HG03571 (cell line): ENCODE data around the gene SMOC2.

Experiments used
- ATAC-seq: cut with Tn5 transposase; IDR thresholded peaks from one replicate; pipeline ENCODE4 v1.9.1; 2021; ENCODE audit not compliant: unreplicated experiment

SMOC2 gene

DNA sequence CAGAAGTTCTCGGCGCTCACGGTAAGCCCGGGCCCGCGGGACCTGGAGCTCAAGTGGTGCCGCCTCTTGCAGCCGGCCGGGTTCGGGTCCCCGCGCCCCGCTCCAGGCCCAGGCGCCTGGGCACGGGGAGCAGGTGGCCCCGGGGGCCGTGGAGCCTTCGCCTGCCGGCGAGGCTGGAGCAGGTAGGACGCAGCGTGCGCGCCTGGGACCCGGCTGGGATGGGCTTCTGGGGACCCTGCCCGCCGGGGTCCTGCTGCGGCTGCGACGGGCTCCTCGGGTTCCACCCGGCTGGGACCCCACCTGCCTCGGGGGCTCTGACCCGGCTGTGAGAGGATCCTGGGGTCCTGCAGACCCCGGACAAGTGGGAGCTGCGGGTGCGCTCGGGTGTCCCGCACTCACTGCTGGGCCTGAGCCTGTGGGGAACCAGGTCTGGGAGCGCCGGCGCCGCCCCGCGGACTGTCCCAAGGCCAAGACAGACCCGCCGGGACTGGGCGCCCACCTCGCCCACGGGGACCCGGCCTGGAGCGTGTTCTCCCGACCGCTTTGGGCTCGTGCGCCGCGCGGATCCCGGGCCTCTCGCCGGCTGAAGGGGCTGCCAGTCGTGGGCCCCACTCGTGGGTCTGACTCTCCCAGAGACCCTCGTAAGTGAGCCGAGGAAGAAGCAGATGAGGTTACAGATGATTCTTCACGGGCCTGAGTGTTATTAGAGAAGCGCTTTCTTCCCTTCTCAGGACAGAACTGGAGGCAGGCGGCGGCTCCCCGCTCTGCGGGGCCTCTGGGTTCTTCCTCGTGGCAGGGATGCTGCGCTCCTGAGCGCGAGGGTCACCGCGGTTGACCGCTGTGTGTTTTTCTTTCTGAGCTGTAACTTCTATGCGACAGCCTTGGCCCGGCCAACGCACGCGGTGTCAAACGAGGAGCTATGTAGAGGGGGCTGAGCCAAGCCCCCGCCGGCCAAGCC lies 729 bp downstream of the SMOC2 start:
- no peak for ATAC-seq

DNA sequence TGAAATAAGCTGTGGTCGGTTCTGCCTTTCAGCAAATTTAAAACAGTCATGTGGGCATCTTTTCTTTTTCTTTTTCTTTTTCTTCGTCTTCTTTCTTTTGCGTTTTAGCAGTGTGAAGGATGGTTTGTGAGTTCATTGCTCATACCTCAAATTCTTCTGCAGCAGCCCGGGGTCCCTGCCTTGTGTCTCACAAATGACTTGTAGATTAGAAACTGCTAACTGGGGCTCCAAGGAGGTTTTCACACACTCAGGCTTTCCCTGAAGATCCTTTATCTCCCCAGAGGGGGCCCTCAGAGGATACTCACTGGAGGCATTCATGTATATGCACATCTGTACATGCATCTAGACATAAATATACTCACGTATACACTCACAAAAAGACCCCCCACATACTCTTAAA lies 1.7 kb downstream of the SMOC2 start:
- no peak for ATAC-seq

DNA sequence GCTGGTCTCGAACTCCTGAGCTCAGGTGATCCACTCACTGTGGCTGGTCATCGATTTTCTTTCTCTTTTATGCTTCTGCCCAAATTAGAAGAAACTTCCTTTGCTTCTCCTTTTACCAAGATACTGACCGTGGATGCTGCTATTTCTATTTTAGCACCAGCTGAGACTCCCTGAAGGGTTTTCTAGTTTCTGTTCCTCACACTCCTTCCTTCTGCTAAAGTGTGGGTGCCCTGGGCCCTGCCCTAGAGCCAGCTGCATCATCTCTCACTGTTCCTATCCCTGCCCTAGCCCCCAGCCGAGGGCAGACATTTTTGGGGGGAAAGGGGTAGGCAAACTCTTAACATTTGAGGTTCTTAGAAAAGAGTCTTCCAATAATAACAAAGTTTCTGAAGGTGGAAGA lies 6.3 kb downstream of the SMOC2 start:
- ATAC-seq = no peak

DNA sequence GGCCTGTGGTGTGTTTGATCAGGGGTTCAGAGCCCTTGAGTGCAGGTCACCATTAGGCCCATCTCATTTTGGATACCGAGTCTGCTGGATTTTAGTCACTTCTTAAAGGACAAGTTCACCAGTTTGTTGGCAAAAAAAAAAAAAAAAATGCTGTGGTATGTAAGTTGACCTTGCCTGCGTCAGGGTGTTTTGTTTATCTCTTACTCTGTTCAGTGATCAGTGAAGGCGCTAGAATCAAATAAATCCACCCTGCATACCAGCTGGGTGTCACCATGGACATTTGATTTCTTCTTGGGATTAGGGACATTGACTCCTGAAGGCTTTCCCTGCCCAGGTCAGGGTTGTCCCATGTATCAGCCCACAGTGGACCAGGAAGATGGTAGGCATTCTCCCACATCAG lies 6.7 kb downstream of the SMOC2 start:
- no peak for ATAC-seq

DNA sequence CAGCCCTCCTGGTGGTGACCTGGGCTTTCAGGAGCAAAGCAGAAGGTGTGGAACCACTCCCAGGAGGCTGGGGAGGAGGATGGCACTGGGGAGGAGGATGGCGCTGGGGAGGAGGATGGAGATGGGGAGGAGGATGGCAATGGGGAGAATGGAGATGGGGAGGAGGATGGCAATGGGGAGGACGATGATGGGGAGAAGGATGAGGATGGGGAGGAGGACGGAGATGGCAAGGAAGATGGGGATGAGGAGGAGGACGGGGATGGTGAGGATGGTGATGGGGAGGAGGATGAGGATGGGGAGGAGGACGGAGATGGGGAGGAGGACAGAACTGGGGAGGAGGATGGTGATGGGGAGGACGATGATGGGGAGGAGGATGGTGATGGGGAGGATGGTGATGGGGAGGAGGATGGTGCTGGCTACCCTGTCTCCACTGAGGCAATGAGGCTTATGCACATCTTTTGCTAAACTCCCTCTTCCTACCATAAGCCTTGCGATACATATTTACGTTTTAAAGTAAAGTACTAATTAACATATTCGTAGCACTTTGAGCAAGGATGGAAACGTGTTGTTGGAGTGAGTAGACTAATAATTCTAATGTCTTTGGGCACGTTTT lies 7.4 kb downstream of the SMOC2 start:
- ATAC-seq = no peak

DNA sequence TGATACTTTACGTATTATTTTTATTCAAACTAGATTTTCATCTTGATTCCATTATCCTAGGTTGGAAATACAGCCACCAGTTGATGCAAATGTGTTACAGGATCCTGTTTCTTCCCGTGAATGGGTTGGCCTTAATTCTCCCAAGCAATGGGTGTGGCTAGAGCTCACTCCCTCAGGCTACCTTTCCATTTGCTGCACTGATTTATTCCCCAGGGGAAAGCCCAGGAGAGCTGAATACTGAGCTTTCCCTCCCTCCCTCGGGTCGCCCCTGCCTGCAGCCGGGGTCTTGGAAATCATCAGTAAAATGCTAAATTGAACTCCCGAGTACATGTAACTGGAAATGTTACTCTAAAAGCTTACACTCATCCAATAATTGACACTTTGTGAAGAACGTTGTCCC lies 9.9 kb downstream of the SMOC2 start:
- ATAC-seq = no peak

DNA sequence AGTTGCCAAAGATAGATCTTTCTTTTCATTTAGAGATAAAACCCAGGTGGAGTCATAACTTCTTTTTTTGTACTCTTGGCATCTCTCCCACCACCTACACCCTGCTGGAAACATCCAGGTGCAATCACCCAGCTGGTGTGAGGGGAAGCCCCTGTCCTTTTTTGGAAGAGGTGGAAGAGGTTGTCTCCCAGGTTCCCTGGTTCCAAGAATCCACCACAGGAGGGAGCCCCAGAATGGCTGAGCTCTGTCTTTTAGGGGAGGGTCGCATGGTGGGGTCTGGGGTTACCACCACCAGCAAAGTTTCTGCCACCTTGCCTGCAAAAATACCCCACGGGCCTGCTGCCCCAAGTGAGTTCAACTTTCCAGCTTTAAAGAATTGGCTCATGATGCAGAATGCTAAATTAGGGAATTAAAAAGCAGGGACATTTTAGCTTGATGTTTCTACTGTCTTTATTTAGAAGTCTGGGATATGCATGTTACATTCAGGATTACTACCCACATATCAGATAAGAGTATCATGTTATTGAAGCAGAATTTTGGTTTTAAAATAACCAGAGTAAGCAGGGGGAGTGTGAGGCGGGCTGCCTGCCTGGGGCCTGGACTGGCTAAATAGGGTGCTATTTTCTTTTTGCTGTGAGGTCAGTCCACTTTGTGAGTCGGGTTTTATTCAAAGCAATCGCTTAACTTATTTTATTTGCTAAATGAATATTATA lies 11.0 kb downstream of the SMOC2 start:
- ATAC-seq = no peak

DNA sequence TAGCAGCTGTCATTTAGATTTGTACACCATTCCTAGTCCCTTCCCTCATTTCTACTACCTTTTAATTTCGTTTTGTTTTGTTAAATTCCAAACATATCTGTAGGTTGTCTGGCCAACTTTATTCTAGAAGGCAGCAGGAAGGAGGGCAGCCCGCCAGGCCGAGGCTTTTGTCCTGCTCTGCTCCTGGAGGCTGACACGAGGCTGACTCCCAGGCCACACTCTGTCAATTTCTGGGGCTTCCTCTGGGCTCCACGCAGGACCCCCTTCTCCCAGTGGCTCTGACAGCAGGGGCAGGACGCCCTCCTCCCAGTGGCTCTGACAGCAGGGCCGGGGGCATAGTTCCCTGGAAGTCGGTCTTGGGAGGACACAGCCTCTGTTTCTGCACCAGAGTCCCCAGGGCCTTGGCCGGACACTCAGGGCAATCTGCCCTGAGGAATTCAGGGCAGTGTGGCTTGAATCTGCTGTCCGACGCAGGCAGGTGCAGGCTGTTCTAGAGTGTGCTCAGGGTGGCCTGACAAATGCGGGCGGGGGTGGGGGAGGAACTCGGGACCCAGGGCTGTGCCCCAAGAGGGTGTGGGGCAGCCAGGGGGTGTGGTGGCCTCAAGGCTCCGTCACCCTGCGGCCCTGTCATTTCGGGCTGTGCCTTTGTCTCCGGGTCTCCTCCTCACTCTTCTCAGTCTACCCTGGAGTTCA lies 11.8 kb downstream of the SMOC2 start:
- ATAC-seq = no peak

DNA sequence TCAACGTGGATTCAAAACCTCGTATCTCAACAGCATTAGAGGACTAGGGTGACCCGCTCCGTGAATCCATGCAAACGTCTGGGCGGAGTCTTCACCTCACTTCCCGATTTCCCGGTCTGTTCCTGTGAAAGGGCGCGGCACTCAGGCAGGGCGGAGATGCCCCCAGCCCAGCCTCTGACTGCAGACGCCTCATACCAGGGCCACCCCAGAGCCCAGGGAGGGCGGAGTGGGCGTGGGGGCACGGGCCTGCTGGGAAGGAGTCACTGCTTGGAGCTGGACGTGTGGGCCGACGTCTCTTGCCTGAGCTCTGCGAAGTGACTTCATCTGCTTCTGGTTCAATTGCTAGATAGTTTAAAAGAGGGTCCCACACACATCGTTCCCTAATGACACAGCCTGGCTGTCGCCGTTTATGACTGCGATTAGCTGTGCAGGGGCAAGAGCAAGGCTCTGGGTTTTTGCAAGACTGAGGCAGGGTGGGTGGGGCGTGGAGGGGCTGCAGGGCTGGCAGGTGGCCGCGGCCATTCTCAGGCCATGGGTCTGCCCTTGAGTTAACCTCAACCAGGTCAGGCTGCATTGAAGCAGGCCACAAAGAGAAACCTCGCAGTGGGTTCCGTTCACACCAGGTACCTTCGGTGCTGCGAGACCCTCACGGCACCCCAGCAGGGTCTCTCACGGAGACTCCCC lies 15.0 kb downstream of the SMOC2 start:
- ATAC-seq = no peak

DNA sequence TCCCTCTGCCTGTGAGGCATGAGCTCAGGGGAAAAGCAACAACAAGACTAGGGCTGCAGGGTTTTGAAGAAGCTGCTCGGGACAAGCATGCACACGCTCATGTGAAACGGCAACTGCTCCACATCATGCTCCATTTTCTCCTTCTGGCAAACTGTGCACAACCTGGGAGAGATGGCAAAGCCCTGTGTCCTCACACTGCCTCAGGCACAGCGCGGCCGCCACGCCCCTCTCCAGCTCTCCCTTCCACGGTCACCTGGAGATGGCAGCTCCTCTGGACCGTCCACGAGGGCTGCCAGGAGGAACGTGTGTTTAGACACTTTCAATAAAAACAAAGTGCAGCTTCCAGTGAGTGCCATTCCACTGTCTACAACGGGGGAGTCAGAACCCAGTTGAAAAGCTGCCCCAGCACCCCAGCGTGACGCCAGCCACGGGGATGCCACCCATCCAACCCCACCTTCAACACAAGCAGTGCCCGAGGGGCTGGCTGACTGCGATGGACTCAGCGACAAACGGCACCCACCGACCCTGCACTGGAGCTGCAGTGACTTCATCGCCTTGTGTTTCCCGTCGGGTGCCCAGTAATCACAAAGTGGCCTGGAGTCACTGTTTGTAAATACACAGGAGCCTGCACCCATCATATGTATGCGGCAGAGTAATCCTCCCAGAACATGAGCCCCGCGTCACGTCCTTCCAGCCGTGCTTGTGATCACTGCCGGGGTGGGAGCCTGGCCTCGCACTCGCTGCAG lies 16.1 kb downstream of the SMOC2 start:
- no peak for ATAC-seq

DNA sequence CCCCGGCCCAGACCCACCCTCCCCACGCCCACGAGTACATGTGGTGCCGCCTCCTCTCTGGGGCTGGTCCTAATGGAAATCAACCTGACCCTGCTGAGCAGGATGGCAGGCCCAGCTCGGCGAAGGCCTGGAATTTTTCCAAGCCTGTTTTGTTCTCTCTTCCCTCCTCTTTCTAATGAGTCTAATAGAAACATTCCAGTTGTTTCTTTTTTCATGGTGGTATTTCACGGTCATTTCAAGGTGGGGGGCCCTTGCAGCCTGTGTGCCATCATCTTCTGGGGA lies 16.6 kb downstream of the SMOC2 start:
- no peak for ATAC-seq

DNA sequence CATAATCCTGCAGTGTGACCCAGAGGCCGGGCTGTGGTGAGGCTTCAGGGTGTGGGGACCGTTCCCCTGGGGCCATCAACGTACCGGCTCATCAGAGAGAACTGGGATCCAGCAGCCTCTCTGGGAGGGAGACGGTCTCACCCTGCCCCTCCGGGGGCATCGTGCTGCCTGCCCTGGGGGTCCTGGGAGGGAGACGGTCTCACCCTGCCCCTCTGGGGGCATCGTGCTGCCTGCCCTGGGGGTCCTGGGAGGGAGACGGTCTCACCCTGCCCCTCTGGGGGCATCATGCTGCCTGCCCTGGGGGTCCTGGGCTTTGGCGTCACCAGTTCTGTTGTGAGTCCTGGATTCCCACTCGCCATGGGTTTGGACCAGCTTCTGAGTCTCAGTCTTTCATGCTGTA lies 17.1 kb downstream of the SMOC2 start:
- ATAC-seq = no peak

DNA sequence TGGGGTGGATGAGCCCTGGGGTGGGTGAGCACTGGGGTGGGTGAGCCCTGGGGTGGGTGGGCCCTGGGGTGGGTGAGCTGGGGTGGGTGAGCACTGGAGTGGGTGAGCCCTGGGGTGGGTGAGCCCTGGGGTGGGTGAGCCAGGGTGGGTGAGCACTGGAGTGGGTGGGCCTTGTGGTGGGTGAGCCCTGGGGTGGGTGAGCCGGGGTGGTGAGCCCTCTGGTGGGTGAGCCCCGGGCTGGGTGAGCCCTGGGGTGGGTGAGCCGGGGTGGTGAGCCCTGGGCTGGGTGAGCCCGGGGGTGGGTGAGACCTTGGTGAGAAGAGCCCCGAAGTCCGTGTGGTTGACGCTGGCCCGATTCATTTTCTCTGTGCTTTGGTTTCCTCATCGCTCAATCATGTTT lies 18.6 kb downstream of the SMOC2 start:
- ATAC-seq = no peak

DNA sequence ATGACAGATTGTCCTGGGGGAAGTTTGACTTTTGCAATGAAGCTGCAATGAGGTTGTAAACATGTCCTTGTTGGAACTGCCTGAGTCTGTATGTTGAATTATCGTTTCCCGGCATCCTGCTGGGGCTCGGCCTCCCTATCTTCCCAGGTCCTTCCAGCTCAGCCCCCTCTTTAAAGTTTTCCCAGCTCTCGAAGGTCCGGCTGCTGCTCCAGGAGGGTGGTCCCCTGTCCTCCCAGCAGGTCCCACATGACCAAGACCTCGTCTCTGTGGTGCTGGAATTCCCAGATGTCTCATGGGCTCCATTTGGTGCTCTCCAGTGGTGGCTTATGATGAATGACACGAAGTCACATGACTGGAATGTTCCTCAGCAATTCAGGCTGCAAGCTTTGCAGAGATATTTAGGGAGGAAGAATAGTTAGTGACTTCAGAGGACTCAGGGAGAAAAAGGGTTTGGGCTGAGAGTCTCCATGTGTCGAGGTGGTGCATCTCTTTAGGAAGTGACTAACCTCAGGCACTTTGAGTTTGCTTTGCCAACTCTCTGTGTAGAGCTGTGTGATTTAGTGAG lies 21.4 kb downstream of the SMOC2 start:
- ATAC-seq = no peak

DNA sequence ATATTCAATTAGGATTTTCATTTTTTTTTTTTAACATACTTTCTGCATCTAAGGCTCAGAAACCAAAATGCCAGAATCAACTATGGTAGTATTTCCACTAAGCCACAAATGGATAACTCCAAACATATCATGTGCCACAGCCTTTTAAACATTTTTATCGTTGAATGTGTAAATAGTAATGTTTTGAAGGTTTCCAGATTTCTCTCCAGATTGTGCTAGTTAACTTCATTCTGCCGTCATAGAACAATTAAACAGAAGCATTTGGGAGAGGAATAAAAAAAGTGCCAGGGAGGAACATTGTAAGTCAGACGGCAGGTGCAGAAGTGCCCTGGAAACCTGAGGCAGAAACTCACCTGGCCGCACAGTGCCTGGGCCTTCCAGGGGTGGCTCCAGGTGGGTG lies 23.6 kb downstream of the SMOC2 start:
- no peak for ATAC-seq

DNA sequence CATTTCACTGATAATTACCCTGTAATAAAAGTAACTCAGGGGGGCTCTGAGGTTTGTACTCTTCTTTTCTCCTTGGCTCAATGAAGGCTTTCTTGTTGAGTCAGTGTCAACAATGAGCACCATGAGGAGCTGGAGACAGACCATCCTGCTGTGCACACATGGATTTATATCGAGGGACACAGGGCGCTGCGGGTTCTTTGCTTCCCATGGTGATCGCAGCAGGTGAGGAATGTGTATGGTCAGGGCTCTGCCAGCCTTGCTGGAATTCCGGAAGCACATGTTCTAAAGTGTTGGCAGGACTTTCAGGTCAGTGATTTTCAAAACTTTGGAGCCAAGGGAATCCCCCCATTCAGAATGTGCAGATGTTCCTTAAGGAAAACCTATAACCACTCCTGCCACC lies 27.1 kb downstream of the SMOC2 start:
- no peak for ATAC-seq

DNA sequence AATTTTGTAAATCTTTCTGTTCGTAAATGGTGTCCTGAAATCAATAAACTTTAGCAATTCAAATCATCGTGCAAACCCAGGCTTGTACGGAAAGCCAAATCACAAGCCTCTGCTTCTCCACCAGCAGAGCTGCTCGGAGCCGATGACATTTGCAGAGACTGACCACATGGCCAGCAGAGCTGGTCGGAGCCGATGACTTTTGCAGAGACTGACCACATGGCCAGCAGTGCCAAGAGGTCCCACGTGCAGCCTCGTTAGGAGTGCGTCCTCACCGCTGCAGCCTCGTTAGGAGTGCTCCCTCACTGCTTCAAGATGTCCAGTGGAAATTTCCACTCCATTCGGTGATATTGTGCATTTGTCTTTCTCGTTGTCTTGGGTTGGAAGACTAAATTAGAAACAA lies 28.5 kb downstream of the SMOC2 start:
- ATAC-seq = no peak

DNA sequence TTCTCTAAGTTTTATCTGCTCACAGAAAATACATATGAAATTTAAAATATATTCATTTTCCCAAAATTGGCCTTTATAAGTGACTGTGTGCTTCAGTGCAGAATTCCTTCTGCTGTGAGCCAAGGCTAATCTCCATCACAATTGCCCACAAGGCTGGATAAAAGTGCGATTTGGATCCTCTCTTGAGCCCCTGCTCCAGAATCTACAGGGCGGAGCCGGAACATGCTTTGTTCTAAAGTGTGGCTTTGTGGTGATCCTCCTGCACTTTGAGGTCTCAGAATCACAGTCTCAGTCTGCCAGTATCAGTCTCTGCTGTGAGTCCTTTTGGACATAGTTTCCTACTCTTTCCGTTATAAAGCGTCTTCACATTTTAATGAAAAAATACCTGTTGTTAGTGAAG lies 28.9 kb downstream of the SMOC2 start:
- no peak for ATAC-seq

DNA sequence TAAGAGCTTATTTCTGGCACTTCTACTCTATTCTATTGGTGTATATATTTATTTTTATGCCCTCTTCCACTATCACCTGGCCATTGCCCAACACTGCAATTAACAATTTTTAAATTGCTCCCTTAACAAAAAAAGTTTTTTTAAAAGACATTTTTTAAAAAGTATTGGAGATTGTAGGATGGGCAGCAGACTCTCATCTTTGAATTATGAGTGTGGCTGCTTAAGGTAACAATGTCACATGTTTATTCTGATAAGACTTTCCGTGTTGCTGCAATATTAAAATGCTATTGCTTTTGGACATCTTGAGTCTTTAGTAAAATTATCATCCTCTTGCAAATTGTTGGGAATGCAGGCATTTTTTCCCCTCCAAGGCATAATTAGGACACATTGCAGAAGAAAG lies 31.4 kb downstream of the SMOC2 start:
- ATAC-seq = no peak

DNA sequence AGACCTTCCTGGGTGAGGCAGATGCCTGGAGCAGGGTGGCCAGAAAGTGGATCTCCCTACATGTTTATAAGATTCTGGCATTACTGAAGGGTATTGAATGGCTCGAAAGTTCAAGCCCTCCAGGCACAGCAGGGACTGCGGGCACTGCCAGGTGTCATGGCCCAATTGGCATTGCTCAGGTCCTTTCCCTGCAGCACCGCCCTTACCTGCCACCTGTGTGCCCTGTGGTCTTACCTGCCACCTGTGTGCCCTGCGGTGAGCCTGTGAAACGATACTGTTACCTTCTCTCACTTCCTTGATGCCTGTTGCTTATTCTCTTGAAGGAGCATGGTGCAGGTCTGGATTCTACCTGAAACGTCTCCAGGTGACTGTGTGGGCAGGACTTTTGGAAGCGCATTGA lies 32.2 kb downstream of the SMOC2 start:
- ATAC-seq = no peak
